ENCODE data around the gene FGF3.
"Not testable (repeated sequence)": the region's sequence is repeated elsewhere in the genome, so short reads cannot be mapped to it uniquely, and the experiment has no call there.

FGF3 gene

GRCh38 chr11:69764918-69765317, 54.3 kb downstream of the FGF3 start:
- not testable (repeated sequence) for DNase-seq

- no peak for DNase-seq
Observed at GRCh38 chr11:69760319-69760718, 58.9 kb downstream of the FGF3 start.
